ENCODE results near the gene NTRK1. TPM values are rescaled to one million over a fixed set of nuclear protein-coding genes. Genes with fewer than 3 reads are reported as not detected.

Gene NTRK1
- total RNA-seq, 6 donors from 2014 or later: 0.30 to 1.4 (median 1.2) TPM; not detected in 2

GRCh38 chr1:156883919-156884318 lies 23.3 kb downstream of the NTRK1 start:
- WGBS, 2 donors: 68 to 74% methylated on average over 5 to 7 of the region's 7 CpGs
- H3K27me3 ChIP-seq: no peaks in the 10 kb centered on the region

GRCh38 chr1:156884560-156885184 lies 24.0 kb downstream of the NTRK1 start:
- Histone ChIP-seq H3K4me1 (peaks cover 0 to 5% (median 0%) of the 10 kb centered on the region in 4 donors), H3K9me3 (no peaks in the 10 kb centered on the region), H3K4me3 (no peak overlapping the region), H3K27ac (no peak overlapping the region), H3K27me3 (no peaks in the 10 kb centered on the region), H3K36me3 (no peaks in the 10 kb centered on the region)
- no peak for DNase-seq
- WGBS, 2 donors: 51 to 72% methylated on average over 7 of the region's 10 CpGs
- ATAC-seq (ENCODE audit: low FRiP score in 2 of 2): no peak
- TF ChIP-seq POLR2A (IDR thresholded peaks at IDR 0.05): no peak
- no peak for TF ChIP-seq EP300 (IDR thresholded peaks at IDR 0.05)
- TF ChIP-seq POLR2AphosphoS5 (IDR thresholded peaks at IDR 0.05): no peak
- TF ChIP-seq CTCF (IDR thresholded peaks at IDR 0.05): no peak

More at GRCh38 chr1:156883919-156884318, 23.3 kb downstream of the NTRK1 start:
- DNase-seq: no peak
- Histone ChIP-seq H3K9me3 (no peaks in the 10 kb centered on the region), H3K4me3 (no peak overlapping the region), H3K36me3 (no peaks in the 10 kb centered on the region), H3K27ac (no peak overlapping the region), H3K4me1 (peaks cover 0 to 5% (median 0%) of the 10 kb centered on the region in 4 donors)
- ATAC-seq (ENCODE audit: low FRiP score in 2 of 2): no peak
- TF ChIP-seq EP300 (IDR thresholded peaks at IDR 0.05): no peak

GRCh38 chr1:156885314-156885713 lies 24.6 kb downstream of the NTRK1 start:
- Histone ChIP-seq H3K4me3 (no peak overlapping the region), H3K27ac (no peak overlapping the region), H3K27me3 (no peaks in the 10 kb centered on the region), H3K36me3 (no peaks in the 10 kb centered on the region), H3K9me3 (no peaks in the 10 kb centered on the region), H3K4me1 (peaks cover 0 to 5% (median 0%) of the 10 kb centered on the region in 4 donors)
- no peak for TF ChIP-seq CTCF (IDR thresholded peaks at IDR 0.05)
- TF ChIP-seq POLR2AphosphoS5 (IDR thresholded peaks at IDR 0.05): no peak
- no peak for TF ChIP-seq EP300 (IDR thresholded peaks at IDR 0.05)
- TF ChIP-seq POLR2A (IDR thresholded peaks at IDR 0.05): no peak
- DNase-seq (no peak), ATAC-seq (ENCODE audit: low FRiP score in 2 of 2) (no peak)
- 36 to 53% methylated on average over 1 of the region's 1 CpG for WGBS, 2 donors

GRCh38 chr1:156885880-156886355 lies 25.3 kb downstream of the NTRK1 start:
- Histone ChIP-seq H3K27me3 (no peaks in the 10 kb centered on the region), H3K27ac (no peak overlapping the region), H3K4me3 (no peak overlapping the region), H3K9me3 (no peaks in the 10 kb centered on the region), H3K4me1 (peaks cover 0 to 5% (median 0%) of the 10 kb centered on the region in 4 donors), H3K36me3 (no peaks in the 10 kb centered on the region)
- no peak for TF ChIP-seq CTCF (IDR thresholded peaks at IDR 0.05)
- no peak for TF ChIP-seq POLR2AphosphoS5 (IDR thresholded peaks at IDR 0.05)
- TF ChIP-seq POLR2A (IDR thresholded peaks at IDR 0.05): no peak
- no peak for TF ChIP-seq EP300 (IDR thresholded peaks at IDR 0.05)
- ATAC-seq (ENCODE audit: low FRiP score in 2 of 2) (no peak), DNase-seq (peak in 1 of 2 donors; percentile 43)
- WGBS, 2 donors: 73 to 77% methylated on average over 12 to 13 of the region's 13 CpGs

- Histone ChIP-seq H3K4me1 (peaks cover 0 to 5% (median 0%) of the 10 kb centered on the region in 4 donors), H3K27me3 (no peaks in the 10 kb centered on the region), H3K36me3 (no peaks in the 10 kb centered on the region), H3K9me3 (no peaks in the 10 kb centered on the region), H3K27ac (no peak overlapping the region), H3K4me3 (no peak overlapping the region)
- DNase-seq (no peak), ATAC-seq (ENCODE audit: low FRiP score in 2 of 2) (no peak)
- WGBS, 2 donors: 51 to 53% methylated on average over 5 to 6 of the region's 6 CpGs
- TF ChIP-seq POLR2AphosphoS5 (IDR thresholded peaks at IDR 0.05) (no peak), CTCF (IDR thresholded peaks at IDR 0.05) (no peak), POLR2A (IDR thresholded peaks at IDR 0.05) (no peak), EP300 (IDR thresholded peaks at IDR 0.05) (no peak)
Measured at GRCh38 chr1:156886583-156887281, 26.1 kb downstream of the NTRK1 start.

Data from upper lobe of left lung (tissue), 6 donors.